ENCODE data around the gene CHST11. TPM values are rescaled to one million over a fixed set of nuclear protein-coding genes. Genes with fewer than 3 reads are reported as not detected.
"Not testable (repeated sequence)": the region's sequence is repeated elsewhere in the genome, so short reads cannot be mapped to it uniquely, and the experiment has no call there.

Gene CHST11
- total RNA-seq, 1 experiment from 2014 or later, result 6.7 TPM

- H3K79me1 ChIP-seq (ENCODE audit: insufficient read depth, low read depth, low read length, poor library complexity, severe bottlenecking), result no peaks in the 10 kb centered on the region
- no peak for DNase-seq
- H3K4me1 Mint-ChIP-seq, result peaks cover 28 to 46% of the 10 kb centered on the region in 2 experiments
- H3K18ac ChIP-seq (ENCODE audit: insufficient read length, low read depth, low read length), result no peak overlapping the region
- H4K5ac ChIP-seq (ENCODE audit: insufficient read length, low read depth, low read length), result no peak overlapping the region
- H3K27ac ChIP-seq (ENCODE audit: insufficient read length, low read depth, low read length), result no peak overlapping the region
- H2BK20ac ChIP-seq (ENCODE audit: low read depth, low read length, poor library complexity, severe bottlenecking), result no peak overlapping the region
- WGBS (ENCODE audit: extremely low coverage, insufficient read length, low lambda C conversion rate), result no CpG with 5 or more reads among the region's 2 CpGs
- no peak overlapping the region for H3K23ac ChIP-seq (ENCODE audit: insufficient read length, low read depth, low read length)
- H3K36me3 Mint-ChIP-seq (ENCODE audit: insufficient read depth in 1 of 3, low read depth in 3 of 3), result no peaks in the 10 kb centered on the region
- H3K79me2 ChIP-seq (ENCODE audit: insufficient read depth, low read length), result no peaks in the 10 kb centered on the region
- no peak overlapping the region for H2BK120ac ChIP-seq (ENCODE audit: low read depth, low read length, poor library complexity, severe bottlenecking)
- no peak overlapping the region for H2BK5ac ChIP-seq (ENCODE audit: insufficient read length, low read length)
- H4K8ac ChIP-seq (replicated peaks; ENCODE audit: insufficient read length, low read depth, low read length), result no peak overlapping the region
- H2BK15ac ChIP-seq (ENCODE audit: low read depth, low read length), result no peak overlapping the region
- no peak overlapping the region for H2BK12ac ChIP-seq (ENCODE audit: insufficient read length, low read depth, low read length)
- H3K4me3 Mint-ChIP-seq, result no peak overlapping the region
- H3K27me3 ChIP-seq (ENCODE audit: insufficient read depth, low read length), result no peaks in the 10 kb centered on the region
- no peak overlapping the region for H2AK5ac ChIP-seq (ENCODE audit: insufficient read length, low read length)
- peak overlapping the region in 2 of 3 experiments; percentile 7 to 13; a peak in 2 of 7 replicates for H3K27ac Mint-ChIP-seq
- H3K27me3 Mint-ChIP-seq (ENCODE audit: low read depth), result no peaks in the 10 kb centered on the region; the same call in 1 of the 2 replicates
- TF ChIP-seq CTCF (conservative IDR thresholded peaks at IDR 0.05), result no peak
- H3K4me2 ChIP-seq (ENCODE audit: insufficient read depth, insufficient read length, low read length), result no peak overlapping the region
- no peak overlapping the region for H4K91ac ChIP-seq (ENCODE audit: insufficient read length, low read depth, low read length)
- H2AFZ ChIP-seq (ENCODE audit: low read length), result no peak overlapping the region
- H3K14ac ChIP-seq (ENCODE audit: insufficient read depth, low read length), result no peak overlapping the region
- H3K4ac ChIP-seq (ENCODE audit: low read depth, low read length), result no peak overlapping the region
- H3K23me2 ChIP-seq (ENCODE audit: insufficient read length, low read depth, low read length, poor library complexity, severe bottlenecking), result no peaks in the 10 kb centered on the region
- H3K4me1 ChIP-seq (ENCODE audit: insufficient read depth, low read length), result peaks cover 2% of the 10 kb centered on the region; the same call in 1 of the 2 replicates
- no peak overlapping the region for H3K56ac ChIP-seq (ENCODE audit: insufficient read length, low read depth, low read length)
- no peak overlapping the region for H3T11ph ChIP-seq (ENCODE audit: low read length)
- no peaks in the 10 kb centered on the region; a peak in 1 of 5 replicates for H3K9me3 Mint-ChIP-seq
- no peak overlapping the region for H3K9ac ChIP-seq (ENCODE audit: extremely low read depth, insufficient read length, low read length)
- H4K20me1 ChIP-seq (ENCODE audit: control insufficient read depth, insufficient read depth, insufficient read length), result no peaks in the 10 kb centered on the region
- H3K9me3 ChIP-seq (ENCODE audit: control insufficient read depth, low read depth, low read length), result no peaks in the 10 kb centered on the region
These were observed 286.4 kb downstream of the CHST11 start for GRCh38 chr12:104743202-104743580.

DNA sequence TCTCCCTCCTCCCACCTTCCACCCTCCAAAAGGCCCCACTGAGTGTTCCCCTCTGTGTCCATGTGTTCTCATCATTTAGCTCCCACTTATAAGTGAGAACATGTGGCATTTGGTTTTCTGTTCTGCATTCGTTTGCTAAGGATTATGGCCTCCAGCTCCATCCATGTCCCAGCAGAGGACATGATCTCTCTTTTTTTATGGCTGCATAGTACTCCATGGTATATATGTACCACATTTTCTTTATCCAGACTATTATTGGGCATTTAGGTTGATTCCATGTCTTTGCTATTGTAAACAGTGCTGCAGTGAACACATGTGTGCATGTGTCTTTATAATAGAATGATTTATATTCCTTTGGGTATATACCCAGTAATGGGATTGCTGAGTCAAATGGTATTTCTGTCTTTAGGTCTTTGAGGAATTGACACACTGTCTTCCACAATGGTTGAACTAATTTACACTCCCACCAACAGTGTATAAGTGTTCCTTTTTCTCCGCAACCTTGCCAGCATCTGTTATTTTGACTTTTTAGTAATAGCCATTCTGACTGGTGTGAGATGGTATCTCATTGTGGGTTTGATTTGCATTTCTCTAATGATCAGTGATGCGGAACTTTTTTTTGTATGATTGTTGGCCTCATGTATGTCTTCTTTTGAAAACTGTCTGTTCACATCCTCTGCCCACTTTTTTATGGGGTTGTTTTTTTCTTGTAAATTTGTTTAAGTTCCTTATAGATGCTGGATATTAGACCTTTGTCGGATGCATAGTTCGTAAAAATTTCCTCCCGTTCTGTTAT is 287.2 kb downstream of the CHST11 start:
- H4K5ac ChIP-seq (ENCODE audit: insufficient read length, low read depth, low read length); H3K4me1 ChIP-seq (ENCODE audit: insufficient read depth, low read length); H3K4me3 Mint-ChIP-seq; DNase-seq; H2AK5ac ChIP-seq (ENCODE audit: insufficient read length, low read length); H3K27ac Mint-ChIP-seq; H3T11ph ChIP-seq (ENCODE audit: low read length); H3K14ac ChIP-seq (ENCODE audit: insufficient read depth, low read length); H4K20me1 ChIP-seq (ENCODE audit: control insufficient read depth, insufficient read depth, insufficient read length); H3K36me3 Mint-ChIP-seq (ENCODE audit: insufficient read depth in 1 of 3, low read depth in 3 of 3); H3K27me3 ChIP-seq (ENCODE audit: insufficient read depth, low read length); H3K4ac ChIP-seq (ENCODE audit: low read depth, low read length); H3K23ac ChIP-seq (ENCODE audit: insufficient read length, low read depth, low read length); H3K27ac ChIP-seq (ENCODE audit: insufficient read length, low read depth, low read length); H3K79me2 ChIP-seq (ENCODE audit: insufficient read depth, low read length); H3K9ac ChIP-seq (ENCODE audit: extremely low read depth, insufficient read length, low read length); H3K79me1 ChIP-seq (ENCODE audit: insufficient read depth, low read depth, low read length, poor library complexity, severe bottlenecking); H4K91ac ChIP-seq (ENCODE audit: insufficient read length, low read depth, low read length); H3K4me2 ChIP-seq (ENCODE audit: insufficient read depth, insufficient read length, low read length); H3K27me3 Mint-ChIP-seq (ENCODE audit: low read depth); H3K18ac ChIP-seq (ENCODE audit: insufficient read length, low read depth, low read length); H2BK12ac ChIP-seq (ENCODE audit: insufficient read length, low read depth, low read length); H2AFZ ChIP-seq (ENCODE audit: low read length); H3K9me3 ChIP-seq (ENCODE audit: control insufficient read depth, low read depth, low read length); H2BK20ac ChIP-seq (ENCODE audit: low read depth, low read length, poor library complexity, severe bottlenecking); H2BK5ac ChIP-seq (ENCODE audit: insufficient read length, low read length); H2BK120ac ChIP-seq (ENCODE audit: low read depth, low read length, poor library complexity, severe bottlenecking); H4K8ac ChIP-seq (replicated peaks; ENCODE audit: insufficient read length, low read depth, low read length); H3K56ac ChIP-seq (ENCODE audit: insufficient read length, low read depth, low read length); H3K9me3 Mint-ChIP-seq; H3K23me2 ChIP-seq (ENCODE audit: insufficient read length, low read depth, low read length, poor library complexity, severe bottlenecking); H2BK15ac ChIP-seq (ENCODE audit: low read depth, low read length): not testable (repeated sequence)
- no CpG with 5 or more reads among the region's 6 CpGs for WGBS (ENCODE audit: extremely low coverage, insufficient read length, low lambda C conversion rate)
- peaks cover 27 to 46% of the 10 kb centered on the region in 2 experiments for H3K4me1 Mint-ChIP-seq
